DMS53 treated with DMSO at 0.1 percent for 48 hours (cell line): ENCODE results near the gene P2RX5.

Experiments
- DNase-seq: peaks from one replicate; lab custom pipeline; 2025; ENCODE audit not compliant: unreplicated experiment; lab: John Stamatoyannopoulos, UW

The P2RX5 gene

GRCh38 chr17:3681565-3681964, 14.4 kb downstream of the P2RX5 start:
- no peak for DNase-seq

GRCh38 chr17:3681057-3681456, 14.9 kb downstream of the P2RX5 start:
- DNase-seq, result no peak

GRCh38 chr17:3679531-3680126, 16.3 kb downstream of the P2RX5 start:
- DNase-seq, result no peak

- no peak for DNase-seq
Observed at GRCh38 chr17:3678821-3679530, 17.0 kb downstream of the P2RX5 start.

GRCh38 chr17:3678095-3678820, 17.7 kb downstream of the P2RX5 start:
- no peak for DNase-seq

GRCh38 chr17:3675886-3676285, 20.1 kb downstream of the P2RX5 start:
- no peak for DNase-seq

- DNase-seq, result no peak
Observed at GRCh38 chr17:3672571-3672970, 23.4 kb downstream of the P2RX5 start.

- DNase-seq, result no peak
Observed at GRCh38 chr17:3669548-3669947, 26.4 kb downstream of the P2RX5 start.

- no peak for DNase-seq
Observed at GRCh38 chr17:3669085-3669347, 26.9 kb downstream of the P2RX5 start.

- DNase-seq, result peak; percentile 91
Observed at GRCh38 chr17:3668279-3669084, 27.5 kb downstream of the P2RX5 start, which contains the start of the genes EMC6 and TAX1BP3. EMC6 (plus strand) TSS chr17:3668812; CDS start chr17:3669147, 335 bp downstream. TAX1BP3 (minus strand) TSS chr17:3668578; CDS start chr17:3668526, 52 bp downstream.

GRCh38 chr17:3667366-3668278, 28.3 kb downstream of the P2RX5 start:
- peak; percentile 31 for DNase-seq

- DNase-seq, result no peak
Observed at GRCh38 chr17:3666516-3666915, 29.4 kb downstream of the P2RX5 start.

GRCh38 chr17:3665834-3666233, 30.1 kb downstream of the P2RX5 start:
- DNase-seq, result no peak

- DNase-seq, result no peak
Observed at GRCh38 chr17:3663102-3664011, 32.6 kb downstream of the P2RX5 start.

- DNase-seq, result no peak
Observed at GRCh38 chr17:3660311-3660891, 35.6 kb downstream of the P2RX5 start.

GRCh38 chr17:3659541-3660111, 36.3 kb downstream of the P2RX5 start:
- no peak for DNase-seq

GRCh38 chr17:3658784-3659449, 37.0 kb downstream of the P2RX5 start:
- DNase-seq, result no peak
